BLaER1 treated with 17β-estradiol and CSF1 and Interleukin-3, amounts not matched to agents 10 nM and 100 nM (cell line): ENCODE results near the gene LCN6.
A peak's percentile ranks its signal among the peaks of the same experiment; 100 is the strongest.

ENCODE experiments used
- H3K27ac ChIP-seq, 11 experiments: shearing (Covaris generic); formaldehyde crosslinking; 2 replicates each; pipeline ENCODE4 v1.8.1; 2022
- H3K27me3 ChIP-seq, 11 experiments: shearing (Covaris generic); formaldehyde crosslinking; 2 replicates each; pipeline ENCODE4 v1.8.1; 2022
- H3K36me3 ChIP-seq, 11 experiments: shearing (Covaris generic); formaldehyde crosslinking; 2 replicates each; pipeline ENCODE4 v1.8.1; 2022
- H3K4me1 ChIP-seq, 10 experiments: shearing (Covaris generic); formaldehyde crosslinking; 2 replicates each; pipeline ENCODE4 v1.8.1; 2022
- H3K4me2 ChIP-seq, 11 experiments: shearing (Covaris generic); formaldehyde crosslinking; 2 replicates each; pipeline ENCODE4 v1.8.1; 2022
- H3K4me3 ChIP-seq, 10 experiments: shearing (Covaris generic); formaldehyde crosslinking; 2 replicates each; pipeline ENCODE4 v1.8.1; 2022
- H3K9ac ChIP-seq, 11 experiments: shearing (Covaris generic); formaldehyde crosslinking; 2 replicates each; pipeline ENCODE4 v1.8.1; 2022
- H3K9me3 ChIP-seq, 11 experiments: shearing (Covaris generic); formaldehyde crosslinking; replicated peaks in 1 of 11; 2 replicates each; pipeline ENCODE4 v1.8.1; 2022
- H4K20me1 ChIP-seq, 11 experiments: shearing (Covaris generic); formaldehyde crosslinking; 2 replicates each; pipeline ENCODE4 v1.8.1; 2022
- Cebpa-rat ChIP-seq, 11 experiments: shearing (Covaris generic); IDR thresholded peaks; 2 replicates each; pipeline ENCODE4 v1.8.1; 2022

LCN6 gene

GRCh38 chr9:136720251-136720897, 28.0 kb downstream of the LCN6 start:
- Histone ChIP-seq H3K9ac (peak overlapping the region in 10 of 11 experiments; percentile 7 to 68 (median 52); a peak in 14 of 22 replicates), H3K9me3 (no peaks in the 10 kb centered on the region), H3K4me2 (peak overlapping the region; percentile 58 to 100 (median 81); a peak in 19 of 22 replicates), H3K27ac (peak overlapping the region in 6 of 11 experiments; percentile 4 to 54 (median 24); a peak in 6 of 22 replicates), H4K20me1 (peaks cover 62 to 100% (median 82%) of the 10 kb centered on the region in 11 experiments), H3K27me3 (no peaks in the 10 kb centered on the region), H3K4me3 (no peak overlapping the region), H3K36me3 (peaks cover 45 to 84% (median 59%) of the 10 kb centered on the region in 11 experiments), H3K4me1 (peaks cover 69 to 100% (median 89%) of the 10 kb centered on the region in 10 experiments)
- TF ChIP-seq Cebpa-rat (IDR thresholded peaks at IDR 0.05) = no peak

DNA sequence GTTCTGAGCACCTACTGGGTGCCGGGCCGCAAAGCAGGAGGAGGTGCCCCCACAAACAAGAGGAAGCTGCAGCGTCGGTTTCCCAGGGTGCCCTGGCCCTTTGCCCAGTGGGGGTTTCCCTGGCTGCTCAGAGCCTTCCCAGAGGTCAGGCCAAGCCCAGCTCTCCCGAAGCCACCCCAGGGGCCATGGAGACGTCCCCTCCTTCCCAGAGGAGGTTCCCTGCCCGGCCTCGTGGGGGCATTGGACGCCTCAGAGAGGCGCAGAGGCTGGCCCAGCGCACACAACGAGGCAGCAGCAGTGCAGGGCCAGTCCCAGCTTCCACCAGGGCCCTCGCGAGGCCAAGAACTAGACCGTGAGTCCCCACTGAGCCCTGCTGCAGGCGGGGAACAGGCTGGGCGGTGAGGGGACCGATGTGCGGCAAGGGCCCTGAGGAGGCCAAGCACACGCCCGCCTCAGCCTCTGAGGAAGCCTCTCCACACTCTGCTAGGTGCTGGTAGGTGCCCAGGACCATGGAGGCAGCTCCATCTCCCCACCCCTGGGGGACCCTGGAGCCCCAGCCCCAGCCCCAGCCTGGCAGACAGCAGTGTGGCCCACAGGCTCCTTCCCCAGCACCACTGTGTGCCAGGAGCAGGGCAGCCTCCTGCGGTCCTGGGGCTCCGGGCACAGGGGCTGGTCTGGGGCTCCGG, 29.0 kb downstream of the LCN6 start:
- H3K36me3 ChIP-seq = peaks cover 34 to 81% (median 49%) of the 10 kb centered on the region in 11 experiments
- no peaks in the 10 kb centered on the region for H3K27me3 ChIP-seq
- H3K4me3 ChIP-seq = 0 out of 20 replicates have a peak overlapping the region, but pooled peaks of 1 of the 10 experiments have one; percentile 7
- peaks cover 68 to 100% (median 89%) of the 10 kb centered on the region in 10 experiments for H3K4me1 ChIP-seq
- no peak for TF ChIP-seq Cebpa-rat (IDR thresholded peaks at IDR 0.05)
- H3K9me3 ChIP-seq = no peaks in the 10 kb centered on the region
- H4K20me1 ChIP-seq = peaks cover 52 to 100% (median 72%) of the 10 kb centered on the region in 11 experiments
- H3K27ac ChIP-seq = peak overlapping the region in 10 of 11 experiments; percentile 11 to 68 (median 57); a peak in 17 of 22 replicates
- H3K4me2 ChIP-seq = peak overlapping the region; percentile 58 to 100 (median 81)
- peak overlapping the region; percentile 32 to 68 (median 57); a peak in 18 of 22 replicates for H3K9ac ChIP-seq

DNA sequence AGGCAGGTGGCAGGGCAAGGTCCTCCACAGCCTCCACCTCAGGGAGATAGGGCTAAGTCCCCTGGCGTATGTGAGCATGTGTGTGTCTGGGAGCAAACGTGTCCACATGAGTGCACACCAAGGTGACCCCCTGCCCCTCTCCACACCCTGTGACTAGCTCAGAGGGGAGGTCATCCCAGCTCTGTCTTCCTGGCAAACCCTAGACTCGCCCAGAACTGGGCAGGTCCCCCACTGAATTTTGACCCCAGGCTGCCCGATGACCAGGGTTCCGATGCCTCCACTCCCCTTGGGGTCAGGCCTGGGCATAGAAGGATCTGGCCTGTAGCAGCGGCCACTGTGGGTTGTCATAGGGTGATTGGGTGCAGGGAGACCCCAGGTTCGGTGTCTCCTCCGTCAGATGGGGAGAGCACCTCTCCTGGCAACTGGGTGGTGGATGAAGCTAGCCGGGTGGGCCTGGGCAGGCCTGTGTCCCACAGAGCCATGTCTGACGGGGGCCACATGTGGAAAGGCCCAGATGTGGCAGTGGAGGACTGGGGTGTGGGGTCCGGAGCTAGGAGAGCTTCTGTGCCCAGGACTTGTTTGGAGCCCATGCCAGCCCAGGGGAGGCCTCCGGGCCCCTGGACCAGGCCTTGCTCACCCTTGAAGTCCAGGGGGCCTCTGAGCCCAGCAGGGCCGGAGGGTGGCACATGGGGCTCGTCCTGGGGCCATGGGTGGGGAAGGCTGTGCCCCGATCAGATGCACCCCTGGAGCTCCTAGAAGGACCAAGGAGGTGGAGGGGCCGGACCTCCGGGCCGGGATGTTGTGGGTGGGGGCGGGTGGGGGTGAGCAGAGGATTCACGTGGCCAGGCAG, 29.8 kb downstream of the LCN6 start:
- H3K27ac ChIP-seq = peak overlapping the region in 8 of 11 experiments; percentile 22 to 68 (median 54); a peak in 11 of 22 replicates
- peaks cover 44 to 100% (median 64%) of the 10 kb centered on the region in 11 experiments for H4K20me1 ChIP-seq
- 0 out of 20 replicates have a peak overlapping the region, but pooled peaks of 1 of the 10 experiments have one; percentile 7 for H3K4me3 ChIP-seq
- peaks cover 68 to 100% (median 89%) of the 10 kb centered on the region in 10 experiments for H3K4me1 ChIP-seq
- no peak for TF ChIP-seq Cebpa-rat (IDR thresholded peaks at IDR 0.05)
- H3K9me3 ChIP-seq = no peaks in the 10 kb centered on the region
- H3K27me3 ChIP-seq = no peaks in the 10 kb centered on the region
- H3K4me2 ChIP-seq = peak overlapping the region; percentile 58 to 100 (median 81)
- peaks cover 27 to 73% (median 42%) of the 10 kb centered on the region in 11 experiments for H3K36me3 ChIP-seq
- H3K9ac ChIP-seq = peak overlapping the region in 7 of 11 experiments; percentile 48 to 68 (median 59); a peak in 12 of 22 replicates

GRCh38 chr9:136717399-136717798, 30.9 kb downstream of the LCN6 start:
- H3K4me3 ChIP-seq = no peak overlapping the region
- H3K4me2 ChIP-seq = peak overlapping the region in 9 of 11 experiments; percentile 12 to 100 (median 77); a peak in 16 of 22 replicates
- TF ChIP-seq Cebpa-rat (IDR thresholded peaks at IDR 0.05) = no peak
- H4K20me1 ChIP-seq = peaks cover 32 to 95% (median 52%) of the 10 kb centered on the region in 11 experiments
- peaks cover 16 to 62% (median 30%) of the 10 kb centered on the region in 11 experiments; a peak in 21 of 22 replicates for H3K36me3 ChIP-seq
- H3K4me1 ChIP-seq = peaks cover 68 to 95% (median 88%) of the 10 kb centered on the region in 10 experiments
- peak overlapping the region in 6 of 11 experiments; percentile 5 to 47 (median 30); a peak in 5 of 22 replicates for H3K9ac ChIP-seq
- peaks cover 0 to 4% (median 0%) of the 10 kb centered on the region in 11 experiments; a peak in 1 of 22 replicates for H3K27me3 ChIP-seq
- H3K27ac ChIP-seq = peak overlapping the region in 3 of 11 experiments; percentile 4 to 36 (median 13); a peak in 2 of 22 replicates
- H3K9me3 ChIP-seq = no peaks in the 10 kb centered on the region

- peak overlapping the region in 10 of 11 experiments; percentile 55 to 91 (median 89); a peak in 20 of 22 replicates for H3K27ac ChIP-seq
- peaks cover 0 to 37% (median 6%) of the 10 kb centered on the region in 11 experiments; a peak in 9 of 22 replicates for H3K36me3 ChIP-seq
- peaks cover 45 to 88% (median 77%) of the 10 kb centered on the region in 10 experiments for H3K4me1 ChIP-seq
- H4K20me1 ChIP-seq = peaks cover 7 to 70% (median 27%) of the 10 kb centered on the region in 11 experiments; a peak in 21 of 22 replicates
- no peaks in the 10 kb centered on the region for H3K9me3 ChIP-seq
- peaks cover 0 to 15% (median 0%) of the 10 kb centered on the region in 11 experiments; a peak in 2 of 22 replicates for H3K27me3 ChIP-seq
- peak overlapping the region; percentile 82 to 100 (median 98) for H3K4me2 ChIP-seq
- no peak for TF ChIP-seq Cebpa-rat (IDR thresholded peaks at IDR 0.05)
- H3K4me3 ChIP-seq = peak overlapping the region in 8 of 10 experiments; percentile 71 to 91 (median 82); a peak in 16 of 20 replicates
- peak overlapping the region; percentile 55 to 96 (median 91); a peak in 20 of 22 replicates for H3K9ac ChIP-seq
Measured at GRCh38 chr9:136714893-136715274, 33.4 kb downstream of the LCN6 start.

DNA sequence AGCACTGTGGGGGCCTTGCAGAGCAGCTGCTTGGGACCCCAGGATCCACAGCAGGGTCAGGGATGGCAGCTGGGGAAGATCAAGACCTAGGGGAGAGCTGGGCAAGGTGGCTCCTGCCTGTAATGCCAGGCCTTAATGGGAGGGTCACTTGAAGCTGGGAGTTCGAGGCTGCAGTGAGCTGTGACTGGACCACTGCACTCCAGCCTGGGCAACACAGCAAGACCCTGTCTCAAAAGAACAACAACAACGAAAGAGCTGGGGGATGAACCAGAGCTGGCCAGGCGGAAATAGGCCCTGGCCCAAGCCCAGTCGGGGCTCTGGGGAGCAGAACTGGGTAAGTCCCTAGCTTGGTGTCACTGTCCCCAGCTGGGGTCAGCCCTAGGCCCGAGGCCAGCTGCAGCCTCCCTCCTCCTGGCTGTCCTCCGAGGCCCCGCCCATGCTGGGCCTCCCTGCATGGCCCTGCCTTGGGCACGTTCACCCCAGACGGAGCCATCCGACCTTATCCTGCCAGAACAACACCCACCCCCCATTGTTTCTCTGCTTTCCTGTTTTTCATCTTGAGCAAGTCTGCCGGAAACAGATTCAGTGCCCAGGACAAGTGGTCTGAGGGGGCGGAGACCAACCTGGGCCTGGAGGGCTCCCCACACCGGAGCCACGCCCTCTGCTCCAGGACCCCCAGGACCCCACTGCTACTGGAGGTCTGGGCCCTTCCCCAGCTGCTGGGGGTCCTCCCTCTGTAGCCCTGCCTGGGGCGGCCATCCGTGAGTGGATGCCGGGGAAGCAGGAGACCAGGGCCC, 34.0 kb downstream of the LCN6 start:
- Histone ChIP-seq H3K4me1 (peaks cover 39 to 88% (median 77%) of the 10 kb centered on the region in 10 experiments), H3K4me2 (peak overlapping the region; percentile 82 to 100 (median 98)), H3K9me3 (no peaks in the 10 kb centered on the region), H3K9ac (peak overlapping the region; percentile 55 to 96 (median 91); a peak in 20 of 22 replicates), H3K36me3 (peaks cover 0 to 35% (median 6%) of the 10 kb centered on the region in 11 experiments; a peak in 9 of 22 replicates), H3K27me3 (peaks cover 0 to 15% (median 0%) of the 10 kb centered on the region in 11 experiments; a peak in 2 of 22 replicates), H3K27ac (peak overlapping the region in 10 of 11 experiments; percentile 55 to 91 (median 89); a peak in 20 of 22 replicates), H3K4me3 (peak overlapping the region in 9 of 10 experiments; percentile 2 to 91 (median 79); a peak in 17 of 20 replicates), H4K20me1 (peaks cover 1 to 64% (median 21%) of the 10 kb centered on the region in 11 experiments; a peak in 20 of 22 replicates)
- no peak for TF ChIP-seq Cebpa-rat (IDR thresholded peaks at IDR 0.05)

- peak overlapping the region; percentile 50 to 91 (median 76); a peak in 19 of 20 replicates for H3K4me3 ChIP-seq
- no peak for TF ChIP-seq Cebpa-rat (IDR thresholded peaks at IDR 0.05)
- peak overlapping the region in 10 of 11 experiments; percentile 70 to 96 (median 92); a peak in 19 of 22 replicates for H3K9ac ChIP-seq
- H3K27ac ChIP-seq = peak overlapping the region in 10 of 11 experiments; percentile 55 to 91 (median 89); a peak in 19 of 22 replicates
- H3K4me2 ChIP-seq = peak overlapping the region; percentile 82 to 100 (median 98)
- peaks cover 0 to 15% (median 0%) of the 10 kb centered on the region in 11 experiments; a peak in 2 of 22 replicates for H3K27me3 ChIP-seq
- H3K4me1 ChIP-seq = peaks cover 31 to 88% (median 77%) of the 10 kb centered on the region in 10 experiments
- H3K36me3 ChIP-seq = peaks cover 0 to 33% (median 6%) of the 10 kb centered on the region in 11 experiments; a peak in 9 of 22 replicates
- peaks cover 0 to 57% (median 14%) of the 10 kb centered on the region in 11 experiments; a peak in 16 of 22 replicates for H4K20me1 ChIP-seq
- H3K9me3 ChIP-seq = no peaks in the 10 kb centered on the region
Measured at GRCh38 chr9:136713550-136713949, 34.8 kb downstream of the LCN6 start.
